GM19099 (cell line): Measurements from ENCODE around the gene BFSP1.

Experiments used
- POLR2A ChIP-seq: IDR thresholded peaks from 3 replicates; pipeline ENCODE4 v1.6.1; 2011; ENCODE audit warnings: low read depth; ENCODE audit not compliant: insufficient read length; ENCODE audit errors: extremely low read depth

Gene BFSP1

DNA sequence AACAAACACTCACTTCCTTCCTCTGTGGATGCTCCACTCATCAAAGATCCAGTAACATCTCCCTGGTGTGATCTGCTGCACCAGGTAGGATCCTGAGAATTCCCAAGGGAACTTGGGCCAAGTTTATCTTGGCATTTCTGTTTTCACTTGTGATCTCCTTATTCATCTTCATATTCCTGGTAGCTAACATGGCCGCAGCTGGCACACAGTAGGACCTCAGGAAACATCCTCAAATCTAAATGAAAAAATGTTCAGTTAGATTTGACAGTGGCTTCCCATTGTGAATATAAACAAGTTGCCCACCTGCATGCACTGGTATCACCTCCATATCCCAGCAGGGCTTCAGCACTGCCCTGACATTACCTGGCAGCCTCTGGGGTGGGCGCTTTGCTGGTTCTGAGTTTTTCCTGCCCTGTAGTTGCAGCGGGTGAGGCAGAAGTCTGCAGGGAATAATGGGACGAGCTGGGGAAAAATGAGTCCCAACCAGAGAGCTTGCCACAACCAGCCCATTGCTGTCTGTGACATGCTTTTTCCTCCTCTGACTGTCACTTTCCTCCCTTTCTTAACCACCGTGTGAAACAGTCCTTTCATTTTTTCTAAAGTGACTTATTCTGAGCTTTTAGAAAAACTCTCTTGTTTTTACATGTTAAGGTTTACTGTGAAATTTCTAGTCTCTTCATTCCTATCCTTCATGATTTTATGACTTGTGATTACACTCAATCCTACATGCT lies 29.3 kb upstream of the BFSP1 start:
- no peak for TF ChIP-seq POLR2A

DNA sequence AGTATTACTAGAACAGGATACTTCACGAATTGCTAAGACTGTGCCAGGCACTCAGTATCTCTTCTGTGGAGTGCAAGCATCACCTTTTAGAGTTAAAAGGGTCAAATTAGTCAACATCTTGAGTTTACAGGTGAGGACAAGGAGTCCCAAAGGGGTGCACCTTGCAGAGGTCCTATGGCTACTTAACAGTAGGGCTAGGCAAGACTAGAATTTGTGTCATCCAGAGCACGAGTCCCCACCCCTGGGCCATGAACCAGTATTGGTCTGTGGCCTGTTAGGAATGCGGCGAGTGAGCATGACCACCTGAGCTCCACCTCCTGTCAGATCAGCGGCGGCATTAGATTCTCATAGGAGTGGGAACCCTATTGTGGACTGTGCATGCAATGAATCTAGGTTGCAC lies 28.2 kb upstream of the BFSP1 start:
- no peak for TF ChIP-seq POLR2A

DNA sequence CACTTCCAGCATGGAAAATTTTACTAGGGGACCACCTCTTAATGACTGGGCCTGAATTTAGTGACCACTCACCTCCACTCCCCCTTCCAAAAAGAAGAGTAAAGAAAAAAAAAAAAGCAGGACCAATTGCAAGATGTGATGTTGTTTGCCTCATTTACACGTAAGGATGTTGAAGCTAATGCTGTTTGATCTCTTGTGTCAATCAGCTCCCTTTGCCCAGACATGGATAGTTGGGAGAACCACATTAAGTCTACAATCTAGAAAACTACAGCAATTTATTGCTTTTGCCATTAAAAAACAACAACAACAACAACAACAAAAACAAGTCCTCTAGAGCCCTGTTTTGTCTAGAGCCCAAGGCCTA lies 27.7 kb upstream of the BFSP1 start:
- no peak for TF ChIP-seq POLR2A

DNA sequence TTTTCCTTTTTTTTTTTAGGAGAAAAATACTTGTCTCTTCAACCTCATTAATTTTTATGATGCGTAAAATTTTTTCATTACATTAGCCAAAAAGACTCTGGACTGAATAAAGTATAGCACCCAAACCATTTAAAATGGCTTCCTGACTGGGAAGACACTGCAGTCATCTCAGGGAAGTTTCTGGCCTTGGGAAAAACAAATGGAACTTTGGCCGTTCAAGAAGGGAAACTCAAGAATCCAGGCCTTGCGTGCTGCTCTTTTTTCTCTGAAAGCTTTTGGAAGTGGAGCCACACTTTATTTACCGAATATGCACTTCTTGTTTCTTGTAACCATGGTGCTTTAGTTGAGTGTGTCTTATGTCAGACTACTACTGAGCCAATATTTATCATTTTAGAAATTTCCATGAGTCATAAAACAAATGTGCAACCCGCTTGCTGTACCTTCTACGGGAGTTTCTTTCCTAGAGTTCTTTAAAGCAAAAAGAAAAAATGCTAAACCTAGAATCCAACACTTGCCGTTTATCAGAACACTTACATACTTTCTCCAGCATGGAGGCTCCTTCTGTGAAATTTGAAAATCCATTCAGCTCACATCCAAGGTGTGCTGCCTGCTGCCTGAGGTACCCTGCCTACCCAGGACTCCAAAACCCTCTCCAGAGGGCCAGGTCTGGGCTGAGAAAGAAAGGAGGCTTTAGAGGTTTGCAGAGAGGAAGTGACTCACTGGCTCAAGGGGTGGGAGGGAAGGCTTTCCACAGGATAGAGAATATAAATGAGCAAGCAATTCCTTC lies 27.2 kb upstream of the BFSP1 start:
- TF ChIP-seq POLR2A = no peak

DNA sequence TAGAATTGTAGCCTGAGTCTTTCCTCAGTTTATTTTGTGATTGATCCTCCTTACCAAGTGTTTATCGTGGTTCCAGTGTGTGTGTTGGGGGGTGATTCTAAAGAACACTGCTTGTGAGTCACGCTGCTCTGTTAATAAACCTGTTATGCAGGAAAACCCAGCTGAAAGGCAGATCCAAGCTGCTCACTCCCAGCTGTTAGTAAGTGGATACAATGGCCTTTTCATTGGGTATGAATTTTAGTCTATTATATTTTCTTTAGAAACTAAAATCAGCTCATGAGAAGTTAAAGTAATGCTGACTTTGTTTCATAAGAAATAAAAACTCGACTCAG lies 26.5 kb upstream of the BFSP1 start:
- no peak for TF ChIP-seq POLR2A

DNA sequence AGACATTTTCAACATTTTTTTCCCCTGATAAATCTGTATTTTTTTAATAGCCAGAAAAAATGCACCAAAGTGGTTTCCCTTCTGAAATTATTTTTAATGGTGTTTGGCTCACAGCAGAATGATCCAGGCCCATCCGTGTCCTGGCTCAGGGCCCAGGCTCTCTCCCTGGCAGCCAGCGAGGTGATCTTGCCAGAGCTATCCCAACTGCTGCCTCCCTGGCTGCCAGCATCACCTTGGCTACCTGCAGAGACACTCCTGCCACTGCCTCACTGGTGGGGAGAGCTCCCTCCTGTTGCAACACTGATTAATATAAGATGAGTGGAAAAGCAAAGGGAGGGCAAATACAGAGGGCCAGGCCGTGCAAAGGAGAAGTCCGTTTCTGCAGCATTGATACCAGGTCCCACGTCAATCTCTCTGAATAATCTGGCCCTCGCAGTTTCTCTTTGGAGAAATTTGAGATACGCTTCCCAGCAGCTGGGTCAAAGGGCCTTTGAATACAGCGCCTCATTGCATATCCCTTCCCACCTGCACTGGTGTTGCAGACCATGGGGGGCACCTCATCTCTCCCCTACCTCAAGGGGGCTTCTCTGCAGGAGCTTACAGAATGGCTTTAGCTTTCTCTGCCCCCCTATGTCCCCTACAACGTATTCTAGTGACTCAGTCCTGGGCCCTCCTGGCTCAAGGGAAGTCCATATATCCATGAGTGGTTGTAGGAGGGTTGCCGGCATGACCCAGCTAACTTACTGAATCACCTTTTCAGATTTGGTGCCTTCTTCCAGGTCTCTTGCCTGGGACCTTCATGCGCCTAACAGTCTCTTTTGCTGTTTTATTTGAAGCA lies 25.9 kb upstream of the BFSP1 start:
- no peak for TF ChIP-seq POLR2A

DNA sequence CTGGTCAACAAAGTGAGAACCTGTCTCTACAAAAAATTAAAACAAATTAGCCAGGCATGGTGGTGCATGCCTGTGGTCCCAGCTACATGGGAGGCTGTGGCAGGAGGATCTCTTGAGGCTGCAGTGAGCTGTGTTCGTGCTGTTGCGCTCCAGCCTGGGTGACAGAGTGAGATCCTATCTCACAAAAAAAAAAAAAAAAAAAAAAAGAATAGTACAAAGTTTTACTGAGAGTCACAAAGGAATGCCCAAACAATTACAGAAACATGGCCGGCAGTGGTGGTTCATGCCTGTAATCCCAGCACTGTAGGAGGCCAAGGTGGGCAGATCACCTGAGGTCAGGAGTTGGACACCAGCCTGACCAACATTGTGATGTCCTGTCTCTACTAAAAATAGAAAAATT lies 23.9 kb upstream of the BFSP1 start:
- no peak for TF ChIP-seq POLR2A

DNA sequence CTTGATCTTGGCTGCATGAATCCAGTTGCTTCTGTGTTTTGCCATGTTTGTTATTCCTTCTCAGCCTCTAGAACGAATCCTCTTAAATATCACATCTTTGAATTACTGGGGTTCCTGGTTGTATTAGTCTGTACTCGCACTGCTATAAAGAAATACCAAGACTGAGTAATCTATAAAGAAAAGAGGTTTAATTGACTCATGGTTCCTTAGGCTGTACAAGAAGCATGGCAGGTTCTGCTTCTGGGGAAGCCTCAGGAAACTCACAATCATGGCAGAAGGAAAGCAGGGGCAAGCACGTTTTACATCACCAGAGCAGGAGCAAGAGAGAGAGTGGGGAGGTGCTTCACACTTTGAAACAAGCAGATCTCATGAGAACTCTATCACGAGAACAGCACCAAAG lies 18.0 kb upstream of the BFSP1 start:
- no peak for TF ChIP-seq POLR2A

DNA sequence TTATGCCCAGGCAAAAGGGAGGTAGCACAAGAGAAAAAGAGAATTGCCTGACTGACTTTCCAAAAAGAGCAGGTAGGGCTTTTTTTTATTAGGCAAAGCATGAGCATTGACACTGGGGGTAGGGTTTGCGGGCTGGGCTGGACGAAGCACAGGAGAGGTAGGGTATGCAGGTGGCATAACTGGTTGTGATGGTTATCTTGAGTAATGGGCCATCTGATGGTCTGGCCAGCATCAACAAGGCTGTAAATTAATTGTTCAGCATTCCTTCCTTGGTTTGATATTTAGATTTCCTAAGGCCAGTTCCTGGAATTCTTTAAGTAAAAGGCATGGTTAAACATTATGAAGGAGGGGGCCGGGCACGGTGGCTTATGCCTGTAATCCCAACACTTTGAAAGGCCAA lies 13.9 kb upstream of the BFSP1 start:
- TF ChIP-seq POLR2A = no peak

DNA sequence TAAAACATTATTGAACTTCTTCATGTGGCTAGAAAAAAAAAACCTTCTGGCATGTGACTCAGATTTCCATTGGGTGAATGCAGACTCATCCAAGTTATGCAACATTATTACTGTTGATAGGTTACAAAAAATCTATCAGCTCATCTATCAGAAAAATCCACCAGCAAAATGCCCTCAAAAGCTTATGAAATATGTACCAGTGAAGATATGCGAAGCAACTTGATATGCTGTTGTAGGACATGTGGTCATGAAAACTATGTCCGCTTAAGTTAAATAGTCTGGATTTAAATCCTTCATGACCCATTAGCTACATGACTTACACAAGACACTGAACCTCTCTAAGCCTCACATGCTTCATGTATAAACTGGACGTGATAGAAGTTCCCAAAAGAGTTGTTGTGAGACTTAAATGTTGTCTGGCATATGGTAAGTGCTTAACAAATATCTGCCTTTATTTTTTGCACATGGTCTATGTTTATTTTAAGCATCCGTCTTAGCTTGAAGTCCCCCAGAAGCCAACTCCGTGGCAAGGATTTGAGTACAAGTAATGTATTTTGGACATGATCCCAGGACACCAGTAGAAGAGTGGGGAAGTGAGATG lies 12.5 kb upstream of the BFSP1 start:
- TF ChIP-seq POLR2A = no peak

DNA sequence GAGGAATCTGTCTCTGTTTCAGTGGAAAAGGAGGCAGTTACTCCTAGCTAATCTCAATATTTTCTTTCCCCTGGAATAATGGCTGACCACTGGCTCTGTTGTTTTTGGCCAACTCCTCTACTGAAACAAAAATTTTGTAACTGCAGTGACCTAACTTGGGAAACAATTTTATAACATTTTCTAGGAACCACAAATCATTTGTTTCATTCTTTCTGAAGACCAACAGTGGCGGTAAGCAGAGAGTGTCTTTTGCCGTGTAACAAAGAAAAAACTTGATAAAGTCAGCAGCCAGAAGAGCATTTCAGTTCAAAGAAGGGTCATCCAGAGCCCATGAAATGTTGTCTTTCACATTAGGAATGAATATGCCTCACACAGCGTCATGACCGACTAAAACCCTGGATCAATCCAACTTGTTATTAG lies 11.8 kb upstream of the BFSP1 start:
- no peak for TF ChIP-seq POLR2A

DNA sequence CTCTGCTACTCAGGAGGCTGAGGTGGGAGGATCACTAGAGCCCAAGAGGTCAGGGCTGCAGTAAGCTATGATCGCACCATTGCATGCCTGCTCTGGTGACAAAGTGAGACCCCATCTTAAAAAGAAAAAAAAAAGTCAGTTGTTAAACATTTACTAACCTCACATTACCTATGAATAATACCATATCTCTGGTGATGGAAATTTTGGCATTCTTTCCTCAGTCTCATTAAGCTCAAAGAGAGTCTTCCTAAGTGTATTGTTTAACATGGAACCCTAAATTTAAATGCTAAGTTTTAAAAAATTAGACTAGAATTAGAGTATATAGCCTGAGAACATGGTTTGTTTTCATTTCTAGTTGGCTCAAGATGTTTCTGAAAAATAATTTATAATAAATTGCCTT lies 11.3 kb upstream of the BFSP1 start:
- no peak for TF ChIP-seq POLR2A

DNA sequence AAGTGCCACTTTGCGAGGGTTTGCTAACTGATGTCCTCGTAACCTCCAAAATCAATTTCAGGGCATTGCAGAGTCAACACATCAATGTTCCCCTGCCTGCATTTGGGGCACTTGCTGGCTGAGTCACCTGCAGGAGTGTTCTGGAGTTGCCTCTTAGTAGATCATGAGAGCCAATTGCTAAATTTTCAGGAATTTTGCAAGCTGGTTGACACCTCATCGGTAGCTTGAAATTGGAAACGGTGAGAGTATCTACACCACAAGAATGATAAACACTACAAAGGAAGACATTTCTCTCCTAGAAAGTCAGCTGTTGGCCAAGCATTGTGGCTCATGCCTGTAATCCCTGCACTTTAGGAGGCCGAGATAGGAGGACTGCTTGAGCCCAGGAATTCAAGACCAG lies 10.8 kb upstream of the BFSP1 start:
- no peak for TF ChIP-seq POLR2A

DNA sequence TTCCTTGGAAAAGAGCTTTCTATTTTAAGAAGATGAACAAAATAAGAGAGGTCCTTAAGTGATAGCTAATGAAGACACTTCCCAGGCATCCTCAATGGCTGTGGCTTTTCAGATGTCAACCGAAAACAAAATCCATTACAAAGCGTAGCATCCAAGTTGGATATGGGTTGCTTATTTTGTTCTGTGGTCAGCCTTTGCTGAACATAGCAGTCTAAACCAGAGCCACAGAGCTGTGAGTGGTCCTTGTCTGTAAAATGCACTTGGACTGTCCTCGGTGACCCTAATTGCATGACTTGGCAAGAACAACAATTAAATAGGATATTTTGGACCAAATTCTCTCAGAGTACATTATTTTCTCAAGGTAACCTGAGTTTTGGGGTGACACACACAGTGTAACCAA lies 10.4 kb upstream of the BFSP1 start:
- TF ChIP-seq POLR2A = no peak

DNA sequence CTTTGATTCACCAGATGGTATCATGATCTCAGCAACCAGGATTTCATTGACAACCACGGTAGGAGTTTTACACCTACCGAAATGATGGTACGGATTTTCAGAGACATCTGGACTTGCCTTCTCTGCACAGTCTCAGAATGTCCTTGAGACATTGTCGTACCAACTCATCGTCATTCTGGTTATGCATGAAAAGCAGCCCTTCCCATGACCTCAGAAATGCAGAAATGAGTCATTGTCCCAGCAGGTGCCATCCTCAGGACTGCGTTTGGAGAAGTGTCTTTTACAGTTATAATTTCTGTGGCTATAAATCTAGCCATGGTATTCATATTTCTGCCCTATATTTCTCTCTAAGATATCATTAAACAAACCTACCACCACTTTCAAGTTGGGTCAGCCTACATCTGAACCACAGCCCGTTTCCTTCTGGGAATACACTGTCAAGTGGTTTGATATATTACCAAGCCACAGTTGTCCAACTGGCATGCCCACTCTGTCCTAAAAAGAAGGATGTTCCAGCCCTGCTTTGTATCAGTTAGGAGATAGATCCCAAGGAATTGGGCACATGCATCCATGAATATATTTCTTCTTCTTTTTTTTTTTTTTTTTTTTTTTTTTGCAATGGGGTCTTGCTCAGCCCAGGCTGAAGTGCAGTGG lies 7.5 kb upstream of the BFSP1 start:
- TF ChIP-seq POLR2A = no peak
